GM12864 (cell line): ENCODE data around the gene ULK1.

Source experiments
- DNase-seq: peaks from one replicate; pipeline ENCODE4 v3.0.0-alpha.2; 2011; ENCODE audit warnings: low read depth
- H3K4me3 ChIP-seq: 2 replicates; pipeline ENCODE4 v1.5.1; 2011; ENCODE audit warnings: mild to moderate bottlenecking, low read depth, low read length, control low read depth
- TF ChIP-seq, protein P1 (sequence below): IDR thresholded peaks from 2 replicates; pipeline ENCODE4 v1.5.1; 2011; ENCODE audit warnings: low read depth, mild to moderate bottlenecking, moderate library complexity, low read length, control low read depth, inconsistent platforms; ENCODE audit errors: missing control alignments

Gene ULK1

DNA sequence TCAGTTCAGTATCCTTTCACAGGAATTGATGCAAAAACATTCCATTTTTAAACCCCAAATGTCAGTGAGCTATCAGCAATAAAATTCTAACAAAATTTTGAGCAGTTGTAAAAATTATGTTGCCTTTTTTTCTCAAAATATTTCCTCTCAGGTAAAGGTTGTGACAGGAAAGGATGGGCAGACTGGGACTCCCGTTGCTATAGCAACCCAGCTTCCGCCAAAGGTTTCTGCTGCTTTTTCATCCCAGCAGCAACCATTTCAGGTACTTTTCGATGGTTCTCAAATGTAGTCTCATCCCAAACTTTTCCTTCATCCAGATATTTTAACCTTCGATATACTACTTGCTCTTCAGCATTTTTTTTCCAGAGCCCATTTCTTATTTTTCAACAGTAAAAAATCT, 69.0 kb downstream of the ULK1 start:
- DNase-seq, result no peak
- H3K4me3 ChIP-seq, result no peak overlapping the region
- TF ChIP-seq, protein P1, sequence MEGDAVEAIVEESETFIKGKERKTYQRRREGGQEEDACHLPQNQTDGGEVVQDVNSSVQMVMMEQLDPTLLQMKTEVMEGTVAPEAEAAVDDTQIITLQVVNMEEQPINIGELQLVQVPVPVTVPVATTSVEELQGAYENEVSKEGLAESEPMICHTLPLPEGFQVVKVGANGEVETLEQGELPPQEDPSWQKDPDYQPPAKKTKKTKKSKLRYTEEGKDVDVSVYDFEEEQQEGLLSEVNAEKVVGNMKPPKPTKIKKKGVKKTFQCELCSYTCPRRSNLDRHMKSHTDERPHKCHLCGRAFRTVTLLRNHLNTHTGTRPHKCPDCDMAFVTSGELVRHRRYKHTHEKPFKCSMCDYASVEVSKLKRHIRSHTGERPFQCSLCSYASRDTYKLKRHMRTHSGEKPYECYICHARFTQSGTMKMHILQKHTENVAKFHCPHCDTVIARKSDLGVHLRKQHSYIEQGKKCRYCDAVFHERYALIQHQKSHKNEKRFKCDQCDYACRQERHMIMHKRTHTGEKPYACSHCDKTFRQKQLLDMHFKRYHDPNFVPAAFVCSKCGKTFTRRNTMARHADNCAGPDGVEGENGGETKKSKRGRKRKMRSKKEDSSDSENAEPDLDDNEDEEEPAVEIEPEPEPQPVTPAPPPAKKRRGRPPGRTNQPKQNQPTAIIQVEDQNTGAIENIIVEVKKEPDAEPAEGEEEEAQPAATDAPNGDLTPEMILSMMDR, result no peak

- no peak for DNase-seq
- TF ChIP-seq, protein P1, result no peak
- H3K4me3 ChIP-seq, result no peak overlapping the region
Observed at GRCh38 chr12:131965073-131965472, 70.7 kb downstream of the ULK1 start.

DNA sequence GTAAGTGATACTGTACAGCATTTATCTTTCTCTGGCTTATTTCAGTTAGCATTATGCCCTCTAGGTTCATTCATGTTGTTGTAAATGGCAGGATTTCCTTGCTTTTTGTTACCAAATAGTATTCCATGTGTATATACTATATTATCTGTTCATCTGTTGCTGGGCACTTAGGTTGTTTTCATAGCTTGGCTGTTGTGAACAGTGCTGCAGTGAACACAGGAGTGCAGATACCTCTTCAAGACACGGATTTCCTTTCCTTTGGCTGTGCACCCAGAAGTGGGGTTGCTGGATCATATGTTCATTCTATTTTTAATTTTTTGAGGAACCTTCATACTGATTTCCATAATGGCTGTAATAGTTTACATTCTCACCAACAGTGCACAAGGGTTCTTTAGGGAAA, 76.8 kb downstream of the ULK1 start:
- no peak overlapping the region for H3K4me3 ChIP-seq
- no peak for DNase-seq
- TF ChIP-seq, protein P1, result no peak
